GM12801 (cell line): ENCODE data around the gene PITPNM3.

Experiments used
- CTCF ChIP-seq: IDR thresholded peaks from one replicate; pipeline ENCODE4 v1.5.1; 2011; ENCODE audit warnings: control low read depth; ENCODE audit not compliant: insufficient read length; ENCODE audit errors: extremely low read depth

The PITPNM3 gene

GRCh38 chr17:6502142-6502541 is 54.2 kb downstream of the PITPNM3 start:
- TF ChIP-seq CTCF, result no peak

GRCh38 chr17:6501359-6501758 is 55.0 kb downstream of the PITPNM3 start:
- TF ChIP-seq CTCF, result no peak

- TF ChIP-seq CTCF, result no peak
These were observed 57.3 kb downstream of the PITPNM3 start for GRCh38 chr17:6498901-6499540.

GRCh38 chr17:6498356-6498755 is 58.0 kb downstream of the PITPNM3 start:
- TF ChIP-seq CTCF, result no peak

GRCh38 chr17:6497496-6498221 is 58.7 kb downstream of the PITPNM3 start:
- TF ChIP-seq CTCF, result no peak

- TF ChIP-seq CTCF, result no peak
These were observed 59.5 kb downstream of the PITPNM3 start for GRCh38 chr17:6496640-6497441.

- no peak for TF ChIP-seq CTCF
These were observed 60.3 kb downstream of the PITPNM3 start for GRCh38 chr17:6496116-6496481.
